LNCaP clone FGC (cell line): ENCODE measurements around the gene DENND10.
"Not testable (repeated sequence)": the region's sequence is repeated elsewhere in the genome, so short reads cannot be mapped to it uniquely, and the experiment has no call there.

Experiments used
- DNase-seq: peaks from one replicate; pipeline ENCODE4 v3.0.0-alpha.2; 2011; ENCODE audit warnings: low read depth
- H3K4me3 ChIP-seq: 2 replicates; pipeline ENCODE4 v1.5.1; 2011; ENCODE audit warnings: mild to moderate bottlenecking, low read depth, low read length, control low read depth
- TF ChIP-seq, protein P1 (sequence below): IDR thresholded peaks from 2 replicates; pipeline ENCODE4 v1.5.1; 2012; ENCODE audit warnings: mild to moderate bottlenecking; ENCODE audit not compliant: control insufficient read depth, insufficient read depth; ENCODE audit errors: extremely low read depth

Gene DENND10

GRCh38 chr10:119084896-119085295 is 19.0 kb upstream of the DENND10 start:
- DNase-seq = no peak
- no peak overlapping the region for H3K4me3 ChIP-seq
- TF ChIP-seq, protein P1, sequence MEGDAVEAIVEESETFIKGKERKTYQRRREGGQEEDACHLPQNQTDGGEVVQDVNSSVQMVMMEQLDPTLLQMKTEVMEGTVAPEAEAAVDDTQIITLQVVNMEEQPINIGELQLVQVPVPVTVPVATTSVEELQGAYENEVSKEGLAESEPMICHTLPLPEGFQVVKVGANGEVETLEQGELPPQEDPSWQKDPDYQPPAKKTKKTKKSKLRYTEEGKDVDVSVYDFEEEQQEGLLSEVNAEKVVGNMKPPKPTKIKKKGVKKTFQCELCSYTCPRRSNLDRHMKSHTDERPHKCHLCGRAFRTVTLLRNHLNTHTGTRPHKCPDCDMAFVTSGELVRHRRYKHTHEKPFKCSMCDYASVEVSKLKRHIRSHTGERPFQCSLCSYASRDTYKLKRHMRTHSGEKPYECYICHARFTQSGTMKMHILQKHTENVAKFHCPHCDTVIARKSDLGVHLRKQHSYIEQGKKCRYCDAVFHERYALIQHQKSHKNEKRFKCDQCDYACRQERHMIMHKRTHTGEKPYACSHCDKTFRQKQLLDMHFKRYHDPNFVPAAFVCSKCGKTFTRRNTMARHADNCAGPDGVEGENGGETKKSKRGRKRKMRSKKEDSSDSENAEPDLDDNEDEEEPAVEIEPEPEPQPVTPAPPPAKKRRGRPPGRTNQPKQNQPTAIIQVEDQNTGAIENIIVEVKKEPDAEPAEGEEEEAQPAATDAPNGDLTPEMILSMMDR = no peak

DNA sequence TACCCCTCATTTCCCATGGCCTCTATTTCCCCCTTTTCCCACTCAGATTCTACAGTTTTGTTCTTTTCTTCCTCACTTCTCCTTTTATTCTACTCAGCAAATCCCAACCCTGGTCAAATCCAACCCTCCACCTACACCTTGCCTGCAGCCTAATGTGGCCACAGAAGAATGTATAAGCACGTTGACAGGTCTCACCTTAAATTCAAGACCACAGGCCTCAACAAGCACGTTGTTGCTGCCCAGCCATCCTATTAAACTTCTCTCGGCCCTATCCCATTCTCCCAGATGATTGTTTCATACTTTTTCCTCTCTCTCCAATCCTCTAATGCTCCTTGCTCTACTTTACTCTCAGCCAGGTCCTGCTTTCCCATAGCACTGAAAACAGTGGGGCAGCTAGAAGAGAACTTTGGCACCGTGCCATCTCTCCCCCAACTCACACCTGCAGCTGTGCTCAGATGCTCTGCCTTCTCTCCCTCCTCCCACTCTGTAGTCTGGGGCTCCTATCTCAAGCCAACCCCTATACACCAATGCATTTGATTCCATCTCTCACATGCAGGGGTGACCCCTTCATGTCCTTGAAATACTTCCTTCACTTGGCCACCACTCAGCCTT is 16.5 kb upstream of the DENND10 start:
- no peak for DNase-seq
- H3K4me3 ChIP-seq = no peak overlapping the region
- TF ChIP-seq, protein P1 = no peak

DNA sequence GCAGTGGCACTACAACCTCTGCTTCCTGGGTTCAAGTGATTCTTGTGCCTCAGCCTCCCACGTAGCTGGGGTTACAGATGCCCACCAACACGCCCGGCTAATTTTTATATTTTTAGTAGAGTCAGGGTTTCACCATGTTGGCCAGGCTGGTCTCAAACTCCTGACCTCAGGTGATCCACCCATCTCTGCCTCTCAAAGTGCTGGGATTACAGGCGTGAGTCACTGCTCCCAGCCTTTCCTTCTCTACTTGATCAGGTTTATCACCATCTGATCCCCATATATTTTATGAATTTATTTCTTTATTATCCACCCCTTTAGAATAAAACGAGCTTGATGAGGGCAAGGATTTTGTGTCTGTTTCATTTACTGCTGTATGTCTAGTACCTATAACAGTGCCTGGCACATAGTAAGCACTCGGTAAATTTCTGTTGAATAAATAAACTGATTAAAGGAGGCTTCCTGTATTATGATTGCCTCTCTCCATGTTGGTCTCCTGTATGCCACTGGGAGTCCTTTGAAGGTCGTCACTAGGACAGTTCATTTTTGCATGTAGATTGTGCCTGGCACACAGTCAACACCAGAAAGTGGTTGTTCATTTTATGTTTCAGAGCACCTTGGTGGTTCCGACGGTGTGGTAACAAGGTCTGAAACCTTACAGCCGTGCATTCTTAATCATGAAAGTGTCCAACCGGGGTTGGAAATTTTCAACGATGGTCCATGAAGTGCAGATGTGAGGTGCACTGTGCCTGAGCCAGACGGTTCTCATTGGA is 13.7 kb upstream of the DENND10 start:
- DNase-seq = no peak
- TF ChIP-seq, protein P1 = no peak
- no peak overlapping the region for H3K4me3 ChIP-seq

DNA sequence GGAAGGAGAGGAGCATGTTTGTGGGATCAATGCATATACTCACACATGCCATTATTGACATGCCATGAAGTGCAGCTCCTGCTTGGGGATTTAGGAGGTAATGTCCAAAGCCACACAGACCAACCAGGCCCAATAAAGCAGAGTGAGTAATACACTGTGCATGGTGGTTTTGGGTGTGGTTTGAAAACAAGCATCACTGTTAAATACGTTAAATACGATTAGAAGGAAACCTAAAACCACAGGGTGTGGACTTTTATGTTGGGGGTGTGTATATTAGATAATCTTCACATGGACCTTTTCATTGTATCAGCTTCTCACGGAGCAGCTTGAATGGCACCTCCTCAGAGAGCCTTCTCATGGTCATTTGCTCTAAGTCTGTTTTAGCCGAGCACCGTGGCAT is 12.9 kb upstream of the DENND10 start:
- no peak for DNase-seq
- no peak overlapping the region for H3K4me3 ChIP-seq
- TF ChIP-seq, protein P1 = no peak

DNA sequence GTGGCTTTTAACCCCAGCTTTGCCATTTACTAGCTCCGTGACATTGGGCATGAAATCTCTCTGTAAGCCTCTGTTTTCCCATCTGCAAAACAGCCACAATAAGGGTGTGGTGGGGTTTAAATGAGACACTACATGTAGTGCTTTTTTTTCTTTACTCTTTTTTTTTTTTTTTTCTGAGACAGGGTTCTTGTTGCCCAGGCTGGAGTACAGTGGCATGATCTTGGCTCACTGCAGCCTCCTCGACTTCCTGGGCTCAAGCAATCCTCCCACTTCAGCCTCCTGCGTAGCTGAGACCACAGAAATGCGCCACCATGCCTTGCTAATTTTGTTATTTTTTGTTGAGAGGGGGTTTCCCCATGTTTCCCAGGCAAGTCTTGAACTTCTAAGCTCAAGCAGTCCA is 8.3 kb upstream of the DENND10 start:
- DNase-seq = no peak
- TF ChIP-seq, protein P1 = no peak

GRCh38 chr10:119096641-119097415 is 7.1 kb upstream of the DENND10 start:
- H3K4me3 ChIP-seq = not testable (repeated sequence)

More for the DNA sequence above, 8.3 kb upstream of the DENND10 start:
- no peak overlapping the region for H3K4me3 ChIP-seq

DNA sequence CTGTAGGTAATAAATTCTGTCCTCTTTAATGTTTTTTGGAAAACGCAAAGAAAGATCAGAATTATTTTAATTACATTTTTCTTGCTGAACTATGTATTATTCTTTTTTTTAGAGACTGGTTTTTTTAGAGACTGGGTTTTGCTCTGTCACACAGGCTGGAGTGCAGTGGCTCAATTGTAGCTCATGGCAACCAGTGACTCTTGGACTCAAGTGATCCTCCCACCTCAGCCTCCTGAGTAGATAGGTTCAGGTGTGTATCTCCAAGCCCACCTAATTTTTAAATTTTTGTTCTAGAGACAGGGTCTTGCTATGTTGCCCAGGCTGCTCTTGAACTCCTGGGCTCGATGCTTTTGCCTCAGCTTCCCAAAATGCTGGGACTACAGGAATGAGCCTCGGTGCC is 5.3 kb upstream of the DENND10 start:
- TF ChIP-seq, protein P1 = no peak
- H3K4me3 ChIP-seq = no peak overlapping the region
- DNase-seq = no peak

More at GRCh38 chr10:119096641-119097415, 7.1 kb upstream of the DENND10 start:
- DNase-seq = not testable (repeated sequence)
